GM15510 (cell line): ENCODE results near the gene GALK1.

Experiments
- POLR2A ChIP-seq: IDR thresholded peaks from 3 replicates; pipeline ENCODE4 v1.6.1; 2011; ENCODE audit warnings: borderline replicate concordance; ENCODE audit not compliant: insufficient read length; ENCODE audit errors: extremely low read depth

GALK1 gene

GRCh38 chr17:75764711-75765421 is at the start of gene GALK1:
Gene GALK1, minus strand, starts transcription at chr17:75765192. Its CDS starts 56 bp downstream, at chr17:75765136.
- TF ChIP-seq POLR2A: peak; percentile 70

GRCh38 chr17:75814021-75814395 is 49.0 kb upstream of the GALK1 start:
- no peak for TF ChIP-seq POLR2A

- TF ChIP-seq POLR2A: no peak
These were observed 48.4 kb upstream of the GALK1 start for GRCh38 chr17:75813081-75814020.

DNA sequence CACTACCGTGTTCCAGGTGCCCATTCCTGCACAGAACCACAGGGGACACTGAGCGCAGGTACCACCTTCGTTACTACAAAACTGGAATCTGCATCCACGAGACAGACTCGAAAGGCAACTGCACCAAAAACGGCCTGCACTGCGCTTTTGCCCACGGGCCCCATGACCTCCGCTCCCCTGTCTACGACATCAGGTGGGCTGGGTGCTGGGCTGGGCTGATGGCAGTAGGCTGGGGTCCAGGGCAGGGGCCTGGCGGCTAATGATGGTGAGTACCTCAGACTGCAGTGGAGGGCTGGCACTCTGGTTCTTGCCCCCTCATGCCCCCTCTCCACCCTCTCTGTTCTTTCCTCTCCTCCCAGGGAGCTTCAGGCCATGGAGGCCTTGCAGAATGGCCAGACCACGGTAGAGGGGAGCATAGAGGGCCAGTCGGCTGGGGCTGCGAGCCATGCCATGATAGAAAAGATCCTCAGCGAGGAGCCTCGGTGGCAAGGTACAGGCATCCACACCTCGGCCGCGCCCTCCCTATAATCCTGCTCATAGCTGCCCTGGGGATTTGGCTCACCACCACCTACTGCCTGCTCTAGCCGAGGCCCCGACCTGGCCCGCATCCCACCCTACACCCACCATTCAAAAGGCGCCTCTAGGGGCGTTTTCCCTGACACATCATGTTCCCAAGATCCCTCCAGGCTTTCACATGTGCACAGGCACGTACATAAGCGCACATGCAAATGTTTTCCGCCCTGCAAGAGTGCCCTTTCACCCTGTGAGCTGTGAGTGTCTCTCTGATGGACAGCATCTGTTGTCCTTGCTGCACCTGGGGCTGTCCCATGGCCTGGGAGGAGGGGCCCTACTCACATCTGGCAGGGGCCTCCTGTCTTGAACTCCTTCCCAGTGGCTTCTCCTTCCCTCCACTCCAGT is 47.4 kb upstream of the GALK1 start:
- no peak for TF ChIP-seq POLR2A

GRCh38 chr17:75811174-75811573 is 46.2 kb upstream of the GALK1 start:
- no peak for TF ChIP-seq POLR2A

GRCh38 chr17:75810216-75810615 is 45.2 kb upstream of the GALK1 start:
- no peak for TF ChIP-seq POLR2A

DNA sequence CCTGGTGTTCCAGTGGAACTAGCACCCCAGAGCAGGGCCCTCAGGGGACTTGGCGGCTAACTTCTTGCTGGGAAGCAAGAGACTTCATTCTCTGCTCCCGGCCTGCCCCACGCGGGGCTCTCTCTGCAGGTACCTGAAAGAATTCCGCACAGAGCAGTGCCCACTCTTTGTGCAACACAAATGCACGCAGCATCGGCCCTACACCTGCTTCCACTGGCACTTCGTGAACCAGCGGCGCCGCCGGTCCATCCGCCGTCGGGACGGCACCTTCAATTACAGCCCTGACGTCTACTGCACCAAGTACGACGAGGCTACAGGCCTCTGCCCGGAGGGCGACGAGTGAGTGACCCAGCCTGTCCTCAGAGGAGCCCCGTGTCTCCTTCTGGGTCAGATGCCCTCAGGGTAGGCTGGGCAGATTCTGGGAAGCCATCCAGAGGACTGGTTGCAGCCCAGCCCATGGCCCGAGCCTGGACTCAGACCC is 44.7 kb upstream of the GALK1 start:
- TF ChIP-seq POLR2A: no peak

DNA sequence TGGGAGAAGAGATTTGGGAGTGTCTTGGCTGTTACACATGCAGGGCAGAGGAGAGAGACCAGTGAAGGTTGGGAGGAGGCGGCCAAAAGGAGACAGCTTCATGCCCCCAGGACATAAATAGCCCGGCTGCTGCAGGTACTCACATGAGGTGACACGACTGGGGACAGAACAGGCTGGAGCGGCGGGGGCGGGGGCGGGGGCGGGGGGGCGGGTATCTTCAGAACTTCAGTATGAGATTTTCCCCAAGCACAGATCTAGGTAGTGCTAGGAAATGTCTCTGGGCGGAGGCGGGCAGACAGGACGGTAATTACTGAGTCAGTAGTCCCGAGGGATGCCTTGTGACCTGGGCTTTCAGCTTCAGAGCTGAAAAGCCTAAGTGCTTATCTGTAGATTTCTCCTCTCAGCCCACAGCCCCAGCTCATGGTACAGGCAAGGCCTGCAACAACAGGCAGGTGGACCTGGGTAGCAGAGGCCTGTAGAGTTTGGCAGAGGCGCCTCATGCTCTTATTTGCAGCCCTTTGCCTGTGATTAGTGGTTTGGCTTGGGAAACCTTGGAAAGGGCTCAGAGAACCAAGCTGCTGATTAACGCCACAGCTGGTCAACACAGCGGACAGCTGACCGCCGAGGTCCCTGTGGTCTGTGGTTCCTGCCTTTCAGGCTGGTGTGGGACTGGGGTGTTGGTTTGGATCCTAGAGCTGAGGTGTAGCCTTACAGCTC is 44.1 kb upstream of the GALK1 start:
- TF ChIP-seq POLR2A: no peak

DNA sequence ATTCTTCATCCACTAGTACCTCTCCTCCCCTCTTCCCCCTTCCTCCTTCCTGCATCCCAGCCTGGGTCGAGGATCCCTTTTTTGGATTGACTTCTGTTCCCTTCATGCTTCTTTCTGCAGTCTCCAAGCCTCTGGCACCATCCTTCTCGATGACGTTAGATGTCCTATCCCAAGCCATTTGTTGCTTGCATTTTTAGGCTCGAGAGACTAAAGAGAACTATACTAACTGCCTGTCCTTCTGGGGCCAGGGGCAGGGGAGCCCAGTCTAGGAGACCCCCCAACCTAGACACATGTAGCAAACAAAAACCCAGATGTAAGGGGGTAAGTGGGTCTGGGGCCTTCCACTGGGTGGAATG is 43.5 kb upstream of the GALK1 start:
- TF ChIP-seq POLR2A: no peak

DNA sequence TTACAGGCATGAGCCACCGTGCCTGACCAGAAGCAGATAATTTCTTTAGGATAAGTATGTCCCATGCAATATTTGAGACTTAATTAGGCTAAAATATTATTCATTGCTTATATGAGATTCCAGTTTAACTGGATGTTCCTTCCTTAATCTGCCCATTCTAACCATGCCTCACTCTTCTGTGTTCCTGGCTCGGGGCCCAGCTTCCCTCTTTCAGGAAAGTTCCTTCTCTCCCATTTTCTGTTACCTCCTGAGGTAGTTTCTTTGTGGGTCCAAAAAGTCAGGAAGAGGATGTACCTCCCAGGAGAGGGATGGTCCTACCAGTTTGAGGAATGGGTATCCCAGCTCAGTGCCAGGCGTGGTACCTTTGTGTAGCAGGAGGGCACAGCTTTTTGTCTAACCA is 42.9 kb upstream of the GALK1 start:
- no peak for TF ChIP-seq POLR2A

- no peak for TF ChIP-seq POLR2A
These were observed 42.0 kb upstream of the GALK1 start for GRCh38 chr17:75806822-75807500.

DNA sequence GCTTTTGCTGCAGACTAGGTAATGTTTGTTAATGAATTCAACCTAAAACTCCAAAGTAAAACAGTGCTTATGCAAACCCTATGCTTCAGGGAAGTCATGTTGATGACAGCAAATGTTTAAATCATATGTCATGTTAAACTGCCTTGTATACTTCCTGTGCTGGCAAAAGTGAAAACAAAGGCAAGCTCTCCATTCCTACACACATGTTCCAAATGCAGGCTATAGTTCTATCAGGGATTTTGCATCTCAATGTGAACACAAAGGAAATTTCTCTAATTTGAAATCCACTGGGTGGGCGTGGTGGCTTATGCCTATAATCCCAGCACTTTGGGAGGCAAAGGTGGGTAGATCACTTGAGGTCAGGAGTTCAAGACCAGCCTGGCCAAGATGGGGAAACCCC is 38.9 kb upstream of the GALK1 start:
- TF ChIP-seq POLR2A: no peak

DNA sequence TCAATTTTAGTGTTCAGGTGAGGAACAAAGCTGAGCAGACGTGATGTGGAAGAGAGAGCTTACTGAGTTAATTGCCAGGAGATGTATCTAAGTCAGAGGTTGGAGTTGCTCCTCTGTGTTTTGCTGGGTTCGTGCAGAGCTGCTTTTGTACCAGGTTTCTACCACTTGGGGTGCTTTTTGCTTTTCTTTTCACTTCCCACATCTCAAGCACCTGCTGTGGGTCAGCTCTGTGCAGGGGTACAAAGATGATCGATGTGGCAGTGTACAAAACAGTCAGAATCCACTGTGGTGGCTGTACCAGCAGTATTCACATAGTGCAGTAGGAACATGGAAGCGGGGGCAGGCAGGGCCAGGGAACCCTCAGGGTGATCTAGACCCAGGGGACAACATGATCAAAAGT is 34.4 kb upstream of the GALK1 start:
- no peak for TF ChIP-seq POLR2A
